RWPE1 (cell line): ENCODE measurements around the gene PROM2.

Experiments
- CTCF ChIA-PET: fragments of 350-600 bp; sonication (Branson Sonifier 250); formaldehyde crosslinking; extraction: SDS; loops from one replicate; lab custom pipeline; 2021; lab: Yijun Ruan, JAX
- POLR2A ChIA-PET: fragments of 400-600 bp; formaldehyde crosslinking; extraction: SDS; loops from one replicate; lab custom pipeline; 2020; ENCODE audit warnings: antibody characterized with exemption; ENCODE audit not compliant: low non-redundant PET; lab: Yijun Ruan, JAX
- DNase-seq: peaks from one replicate; pipeline ENCODE4 v3.0.0; 2012; ENCODE audit warnings: low spot score
- H3K27ac ChIP-seq: fragments of 450-650 bp; 2 replicates; pipeline ENCODE4 v1.5.1; 2017
- TF ChIP-seq, protein P1 (sequence below): fragments of 450-650 bp; conservative IDR thresholded peaks from 2 replicates; pipeline ENCODE4 v1.5.1; 2017; ENCODE audit warnings: low read depth, mild to moderate bottlenecking

Gene PROM2

DNA sequence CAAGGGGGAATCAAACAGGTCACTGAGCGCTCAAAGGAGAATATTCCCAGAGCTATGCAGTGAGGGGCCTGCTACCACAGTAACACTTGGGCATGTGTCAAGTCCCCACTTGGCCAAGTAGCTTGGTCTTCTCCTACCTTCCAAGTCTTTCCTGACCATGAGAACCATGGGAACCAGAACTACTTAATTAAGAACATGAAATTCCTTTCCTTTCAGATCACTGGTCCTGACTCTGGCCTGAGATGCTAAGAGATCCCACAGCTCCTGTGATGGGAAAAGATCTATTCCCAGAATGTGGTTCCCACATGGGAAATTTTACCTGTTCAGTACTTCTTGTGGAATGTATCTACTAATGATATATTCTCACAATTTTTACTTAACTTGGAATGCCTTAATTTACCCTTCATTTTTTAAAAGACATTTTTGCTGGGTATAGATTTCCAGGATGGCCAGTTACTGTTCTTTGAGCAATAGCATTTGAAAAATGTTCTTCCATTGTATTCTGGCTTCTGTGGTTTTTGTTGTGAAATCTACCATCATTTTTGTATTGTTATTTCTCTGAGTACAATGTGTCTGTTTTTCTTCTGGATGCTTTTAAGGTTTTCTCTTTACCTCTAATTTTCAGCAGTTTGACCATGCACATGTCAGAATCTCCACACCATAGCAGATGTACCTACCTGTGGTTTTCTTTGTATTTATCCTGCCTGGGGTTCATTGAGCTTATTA is 60.8 kb downstream of the PROM2 start:
- H3K27ac ChIP-seq, result peak overlapping the region; percentile 87
- CTCF ChIA-PET, result interaction anchor here (0.6 to 1.2 kb wide), 2 partner anchors 10 to 11 kb away, joined by 3 to 4 read pairs; no protein-coding TSS in a partner anchor
- no peak for DNase-seq
- POLR2A ChIA-PET, result no interaction called here
- TF ChIP-seq, protein P1, sequence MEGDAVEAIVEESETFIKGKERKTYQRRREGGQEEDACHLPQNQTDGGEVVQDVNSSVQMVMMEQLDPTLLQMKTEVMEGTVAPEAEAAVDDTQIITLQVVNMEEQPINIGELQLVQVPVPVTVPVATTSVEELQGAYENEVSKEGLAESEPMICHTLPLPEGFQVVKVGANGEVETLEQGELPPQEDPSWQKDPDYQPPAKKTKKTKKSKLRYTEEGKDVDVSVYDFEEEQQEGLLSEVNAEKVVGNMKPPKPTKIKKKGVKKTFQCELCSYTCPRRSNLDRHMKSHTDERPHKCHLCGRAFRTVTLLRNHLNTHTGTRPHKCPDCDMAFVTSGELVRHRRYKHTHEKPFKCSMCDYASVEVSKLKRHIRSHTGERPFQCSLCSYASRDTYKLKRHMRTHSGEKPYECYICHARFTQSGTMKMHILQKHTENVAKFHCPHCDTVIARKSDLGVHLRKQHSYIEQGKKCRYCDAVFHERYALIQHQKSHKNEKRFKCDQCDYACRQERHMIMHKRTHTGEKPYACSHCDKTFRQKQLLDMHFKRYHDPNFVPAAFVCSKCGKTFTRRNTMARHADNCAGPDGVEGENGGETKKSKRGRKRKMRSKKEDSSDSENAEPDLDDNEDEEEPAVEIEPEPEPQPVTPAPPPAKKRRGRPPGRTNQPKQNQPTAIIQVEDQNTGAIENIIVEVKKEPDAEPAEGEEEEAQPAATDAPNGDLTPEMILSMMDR, result no peak

DNA sequence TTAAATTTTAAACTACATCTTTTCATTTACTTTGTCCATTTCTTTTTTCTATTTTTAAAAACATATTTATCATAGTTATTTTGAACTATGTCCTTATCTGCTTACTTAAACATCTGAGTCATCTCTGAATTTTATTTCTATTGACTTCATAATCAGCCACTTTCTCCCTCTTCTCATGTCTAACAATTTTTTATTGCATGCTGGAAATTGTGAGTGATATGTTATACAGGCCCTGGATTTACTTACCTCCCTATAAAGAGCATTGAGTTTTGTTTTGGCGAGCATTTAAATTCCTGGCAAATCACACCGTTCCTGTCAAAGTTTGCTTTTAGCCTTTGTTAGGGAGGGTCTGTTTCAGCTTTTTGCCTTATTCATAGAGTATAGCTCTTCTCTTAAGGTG is 62.2 kb downstream of the PROM2 start:
- no peak for DNase-seq
- TF ChIP-seq, protein P1, result no peak
- no peak overlapping the region for H3K27ac ChIP-seq
- POLR2A ChIA-PET, result no interaction called here
- CTCF ChIA-PET, result interaction anchor here (0.8 kb wide), 1 partner anchor 9 kb away, joined by 4 read pairs; no protein-coding TSS in a partner anchor

DNA sequence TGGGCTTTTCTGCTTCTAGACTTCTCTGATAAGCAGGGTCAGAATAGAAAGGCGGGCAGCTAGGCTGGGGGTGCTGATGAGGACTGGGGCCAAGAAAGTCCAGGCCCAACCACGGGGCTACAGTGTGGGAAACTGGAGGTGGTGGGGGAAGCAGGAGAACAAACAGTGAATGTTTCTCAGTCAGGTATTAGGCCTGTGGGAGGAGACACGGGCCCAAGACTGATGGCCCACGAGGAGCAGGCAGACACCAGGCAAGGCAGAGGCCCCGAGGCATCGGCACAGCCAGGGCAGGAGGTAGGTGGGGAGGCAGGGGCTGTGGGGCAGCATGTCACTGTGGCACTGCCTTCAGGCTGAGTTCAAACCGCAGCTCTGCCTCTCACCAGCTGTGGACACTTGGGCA is 63.6 kb downstream of the PROM2 start:
- CTCF ChIA-PET, result interaction anchor here (0.6 kb wide), 1 partner anchor 321 kb away, joined by 3 read pairs; no protein-coding TSS in a partner anchor
- TF ChIP-seq, protein P1, result no peak
- POLR2A ChIA-PET, result no interaction called here
- no peak overlapping the region for H3K27ac ChIP-seq
- no peak for DNase-seq
